NCI-H2107 treated with DMSO at 0.1 percent for 48 hours (cell line): ENCODE results near the gene CHI3L2.

ENCODE experiments used
- DNase-seq: peaks from one replicate; lab custom pipeline; 2025; ENCODE audit not compliant: unreplicated experiment; lab: John Stamatoyannopoulos, UW

The CHI3L2 gene

GRCh38 chr1:111290104-111290503, 62.6 kb downstream of the CHI3L2 start:
- no peak for DNase-seq

- DNase-seq = peak; percentile 72
These were observed 63.1 kb downstream of the CHI3L2 start, which contains the start of gene CHIA for GRCh38 chr1:111290630-111291029. TSS of gene CHIA (plus strand) at chr1:111290851. CDS start at chr1:111310468, 19,617 bp downstream.
